C4-2B (cell line): ENCODE data around the gene CHAC1.

Experiments
- CTCF ChIP-seq: fragments of 450-650 bp; conservative IDR thresholded peaks from 2 replicates; pipeline ENCODE4 v1.5.1; 2017; ENCODE audit warnings: mild to moderate bottlenecking
- ZFX ChIP-seq: fragments of 450-650 bp; IDR thresholded peaks from 2 replicates; pipeline ENCODE4 v1.6.1; 2017

GRCh38 chr15:40908095-40908494 is 45.2 kb upstream of the CHAC1 start:
- no peak for TF ChIP-seq CTCF
- no peak for TF ChIP-seq ZFX
